ENCODE data around the gene STAC2.

DNA sequence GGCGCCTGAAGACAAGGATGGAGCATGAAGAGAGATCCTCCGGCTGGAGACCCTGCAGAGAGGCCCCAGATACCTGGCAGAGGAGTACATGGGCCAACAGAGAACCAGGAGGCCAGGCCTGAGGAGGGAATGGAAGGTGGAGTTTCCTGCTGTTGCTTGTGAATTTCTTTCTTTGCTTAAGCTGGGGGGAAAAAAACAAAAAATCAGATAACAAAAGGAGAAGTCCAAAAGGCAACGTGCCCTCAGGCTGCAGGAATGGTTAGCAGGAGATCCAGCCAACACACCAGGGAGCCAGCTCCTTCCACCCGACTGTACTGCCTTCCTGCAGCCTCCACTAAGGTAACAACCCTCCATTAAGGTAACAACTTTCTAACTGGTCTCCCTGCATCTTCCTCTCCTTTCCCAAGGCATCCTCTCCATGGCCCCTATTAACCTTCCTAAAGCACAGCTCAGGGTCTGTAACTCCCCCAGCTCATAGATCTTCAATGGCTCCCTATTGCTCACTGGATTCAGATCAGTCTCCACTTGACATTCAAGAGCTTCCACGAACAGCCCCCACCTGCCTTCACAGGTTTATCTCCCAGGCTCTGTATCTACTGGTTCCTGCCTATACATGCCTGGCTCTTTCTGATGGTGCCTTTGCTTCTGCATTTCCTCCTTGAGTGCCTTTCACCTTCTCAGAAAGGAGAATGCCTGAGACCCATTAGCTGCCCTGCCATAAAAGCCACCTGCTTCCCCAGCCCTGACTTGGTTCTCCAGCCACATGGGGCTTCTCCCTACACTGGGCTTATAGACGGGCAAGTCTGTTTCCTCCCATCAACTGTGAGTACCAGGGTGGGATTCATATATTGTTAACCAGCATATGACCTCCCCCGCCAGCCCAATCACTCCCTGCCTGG is 59.1 kb downstream of the STAC2 start:
- TF ChIP-seq, protein P1, sequence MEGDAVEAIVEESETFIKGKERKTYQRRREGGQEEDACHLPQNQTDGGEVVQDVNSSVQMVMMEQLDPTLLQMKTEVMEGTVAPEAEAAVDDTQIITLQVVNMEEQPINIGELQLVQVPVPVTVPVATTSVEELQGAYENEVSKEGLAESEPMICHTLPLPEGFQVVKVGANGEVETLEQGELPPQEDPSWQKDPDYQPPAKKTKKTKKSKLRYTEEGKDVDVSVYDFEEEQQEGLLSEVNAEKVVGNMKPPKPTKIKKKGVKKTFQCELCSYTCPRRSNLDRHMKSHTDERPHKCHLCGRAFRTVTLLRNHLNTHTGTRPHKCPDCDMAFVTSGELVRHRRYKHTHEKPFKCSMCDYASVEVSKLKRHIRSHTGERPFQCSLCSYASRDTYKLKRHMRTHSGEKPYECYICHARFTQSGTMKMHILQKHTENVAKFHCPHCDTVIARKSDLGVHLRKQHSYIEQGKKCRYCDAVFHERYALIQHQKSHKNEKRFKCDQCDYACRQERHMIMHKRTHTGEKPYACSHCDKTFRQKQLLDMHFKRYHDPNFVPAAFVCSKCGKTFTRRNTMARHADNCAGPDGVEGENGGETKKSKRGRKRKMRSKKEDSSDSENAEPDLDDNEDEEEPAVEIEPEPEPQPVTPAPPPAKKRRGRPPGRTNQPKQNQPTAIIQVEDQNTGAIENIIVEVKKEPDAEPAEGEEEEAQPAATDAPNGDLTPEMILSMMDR (IDR thresholded peaks at IDR 0.05): no peak
- TF ChIP-seq POLR2AphosphoS5 (IDR thresholded peaks at IDR 0.05) (no peak), POLR2A (IDR thresholded peaks at IDR 0.05) (no peak)

Measured in upper lobe of left lung (tissue), 4 donors.